Measurements from ENCODE around the gene ATF4. TPM values are rescaled to one million over a fixed set of nuclear protein-coding genes. Genes with fewer than 3 reads are reported as not detected.

ATF4 gene
- polyA plus RNA-seq, 1 donor from 2014 or later, result 394 TPM

GRCh38 chr22:39525658-39525975 lies 5.3 kb downstream of the ATF4 start:
- H3K9me3 ChIP-seq (ENCODE audit: low read length), result no peaks in the 10 kb centered on the region
- H3K4me3 ChIP-seq (ENCODE audit: low read length), result no peak overlapping the region
- no peaks in the 10 kb centered on the region for H3K27me3 ChIP-seq (ENCODE audit: insufficient read depth, low read depth, low read length)
- H3K79me2 ChIP-seq (replicated peaks; ENCODE audit: insufficient read depth, low read length), result peaks cover 57% of the 10 kb centered on the region
- no peaks in the 10 kb centered on the region for H3F3A ChIP-seq (ENCODE audit: insufficient read depth, low read length, poor library complexity, severe bottlenecking)
- H3K4me2 ChIP-seq (ENCODE audit: low read length), result no peak overlapping the region
- no peak overlapping the region for H3K9ac ChIP-seq (ENCODE audit: low read length)
- peaks cover 4% of the 10 kb centered on the region for H3K36me3 ChIP-seq (ENCODE audit: insufficient read depth, low read length)
- H4K20me1 ChIP-seq (ENCODE audit: insufficient read depth), result peaks cover 37% of the 10 kb centered on the region
- no peak overlapping the region for H3K27ac ChIP-seq (ENCODE audit: low read length)
- no peak overlapping the region for H2AFZ ChIP-seq (ENCODE audit: low read depth, low read length)
- H3K9me2 ChIP-seq (ENCODE audit: insufficient read depth, low read length), result no peaks in the 10 kb centered on the region
- TF ChIP-seq RAD21 (conservative IDR thresholded peaks at IDR 0.05) (no peak), POLR2AphosphoS5 (IDR thresholded peaks at IDR 0.05) (no peak), MXI1 (conservative IDR thresholded peaks at IDR 0.05; ENCODE audit: poor library complexity, severe bottlenecking) (no peak), TAF1 (IDR thresholded peaks at IDR 0.05; ENCODE audit: low read depth) (no peak), EP300 (conservative IDR thresholded peaks at IDR 0.05; ENCODE audit: poor library complexity, severe bottlenecking) (no peak), REST (IDR thresholded peaks at IDR 0.05; ENCODE audit: borderline replicate concordance) (no peak), EZH2 (IDR thresholded peaks at IDR 0.05; ENCODE audit: borderline replicate concordance, insufficient read depth, low read length, poor library complexity, severe bottlenecking) (no peak), SMC3 (conservative IDR thresholded peaks at IDR 0.05; ENCODE audit: poor library complexity) (no peak), CTCF (IDR thresholded peaks at IDR 0.05; ENCODE audit: poor library complexity, severe bottlenecking) (no peak)

GRCh38 chr22:39526736-39527171 lies 6.4 kb downstream of the ATF4 start:
- Histone ChIP-seq H2AFZ (ENCODE audit: low read depth, low read length) (no peak overlapping the region), H3K4me3 (ENCODE audit: low read length) (no peak overlapping the region), H3K9me2 (ENCODE audit: insufficient read depth, low read length) (no peaks in the 10 kb centered on the region), H3K27ac (ENCODE audit: low read length) (no peak overlapping the region), H3K36me3 (ENCODE audit: insufficient read depth, low read length) (no peaks in the 10 kb centered on the region), H3K9me3 (ENCODE audit: low read length) (no peaks in the 10 kb centered on the region), H3K79me2 (replicated peaks; ENCODE audit: insufficient read depth, low read length) (peaks cover 56% of the 10 kb centered on the region), H3K27me3 (ENCODE audit: insufficient read depth, low read depth, low read length) (no peaks in the 10 kb centered on the region), H3K4me2 (ENCODE audit: low read length) (no peak overlapping the region), H3F3A (ENCODE audit: insufficient read depth, low read length, poor library complexity, severe bottlenecking) (no peaks in the 10 kb centered on the region), H3K9ac (ENCODE audit: low read length) (no peak overlapping the region), H4K20me1 (ENCODE audit: insufficient read depth) (peaks cover 33% of the 10 kb centered on the region)
- TF ChIP-seq MXI1 (conservative IDR thresholded peaks at IDR 0.05; ENCODE audit: poor library complexity, severe bottlenecking), result no peak
- no peak for TF ChIP-seq EZH2 (IDR thresholded peaks at IDR 0.05; ENCODE audit: borderline replicate concordance, insufficient read depth, low read length, poor library complexity, severe bottlenecking)
- no peak for TF ChIP-seq RAD21 (conservative IDR thresholded peaks at IDR 0.05)
- TF ChIP-seq REST (IDR thresholded peaks at IDR 0.05; ENCODE audit: borderline replicate concordance), result no peak
- no peak for TF ChIP-seq EP300 (conservative IDR thresholded peaks at IDR 0.05; ENCODE audit: poor library complexity, severe bottlenecking)
- no peak for TF ChIP-seq POLR2AphosphoS5 (IDR thresholded peaks at IDR 0.05)
- no peak for TF ChIP-seq TAF1 (IDR thresholded peaks at IDR 0.05; ENCODE audit: low read depth)
- no peak for TF ChIP-seq SMC3 (conservative IDR thresholded peaks at IDR 0.05; ENCODE audit: poor library complexity)
- TF ChIP-seq CTCF (IDR thresholded peaks at IDR 0.05; ENCODE audit: poor library complexity, severe bottlenecking), result no peak
